ENCODE data around the gene ZNF879.

DNA sequence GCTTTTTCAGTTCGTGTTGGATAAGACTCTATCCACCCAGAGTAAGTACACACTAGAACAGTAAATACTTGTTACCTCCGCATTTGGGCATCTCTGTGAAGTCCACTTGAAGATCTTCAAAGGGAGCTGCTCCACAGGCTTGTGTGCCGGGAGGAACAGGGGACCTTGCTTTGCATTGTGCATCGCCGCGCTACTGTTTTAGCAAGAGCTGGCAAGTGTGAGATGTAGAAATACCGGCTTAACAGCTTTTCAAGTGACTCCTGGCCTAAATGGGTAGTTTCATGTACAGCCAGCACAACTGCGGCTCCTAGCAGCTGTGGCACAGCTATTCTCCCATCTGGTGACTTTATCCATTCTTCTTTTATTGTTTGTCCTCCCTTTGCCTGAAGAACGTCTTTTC is 28.2 kb downstream of the ZNF879 start:
- TF ChIP-seq, protein P1, sequence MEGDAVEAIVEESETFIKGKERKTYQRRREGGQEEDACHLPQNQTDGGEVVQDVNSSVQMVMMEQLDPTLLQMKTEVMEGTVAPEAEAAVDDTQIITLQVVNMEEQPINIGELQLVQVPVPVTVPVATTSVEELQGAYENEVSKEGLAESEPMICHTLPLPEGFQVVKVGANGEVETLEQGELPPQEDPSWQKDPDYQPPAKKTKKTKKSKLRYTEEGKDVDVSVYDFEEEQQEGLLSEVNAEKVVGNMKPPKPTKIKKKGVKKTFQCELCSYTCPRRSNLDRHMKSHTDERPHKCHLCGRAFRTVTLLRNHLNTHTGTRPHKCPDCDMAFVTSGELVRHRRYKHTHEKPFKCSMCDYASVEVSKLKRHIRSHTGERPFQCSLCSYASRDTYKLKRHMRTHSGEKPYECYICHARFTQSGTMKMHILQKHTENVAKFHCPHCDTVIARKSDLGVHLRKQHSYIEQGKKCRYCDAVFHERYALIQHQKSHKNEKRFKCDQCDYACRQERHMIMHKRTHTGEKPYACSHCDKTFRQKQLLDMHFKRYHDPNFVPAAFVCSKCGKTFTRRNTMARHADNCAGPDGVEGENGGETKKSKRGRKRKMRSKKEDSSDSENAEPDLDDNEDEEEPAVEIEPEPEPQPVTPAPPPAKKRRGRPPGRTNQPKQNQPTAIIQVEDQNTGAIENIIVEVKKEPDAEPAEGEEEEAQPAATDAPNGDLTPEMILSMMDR (conservative IDR thresholded peaks at IDR 0.05): no peak
- TF ChIP-seq ZFX (IDR thresholded peaks at IDR 0.05): no peak
